H1 (cell line): ENCODE measurements around the gene SGCD. TPM values are rescaled to one million over a fixed set of nuclear protein-coding genes. Genes with fewer than 3 reads are reported as not detected.

Experiments
- CTCF ChIA-PET: fragments of 300-600 bp; sonication (Branson Sonifier 250); formaldehyde crosslinking; loops from one replicate; lab custom pipeline; 2021; ENCODE audit not compliant: partially characterized antibody; lab: Charles Lee
- POLR2A ChIA-PET: fragments of 300-600 bp; sonication (Branson Sonifier 250); formaldehyde crosslinking; loops from one replicate; lab custom pipeline; 2021; ENCODE audit warnings: inconsistent platforms; ENCODE audit not compliant: partially characterized antibody; lab: Charles Lee
- DNase-seq, 2 experiments: peaks; one replicate each; pipeline versions ENCODE4 v3.0.0 to v3.0.0-alpha.2; 2010 to 2022; ENCODE audit warnings: low spot score in 2 of 2, low read depth in 1 of 2, mixed read lengths in 1 of 2
- FAIRE-seq: peaks from 2 replicates; lab custom pipeline; 2011; peaks lifted over from hg19 to GRCh38; lab: Jason Lieb, UNC
- H2AFZ ChIP-seq: 2 replicates; pipeline ENCODE4 v1.8.1; 2012; ENCODE audit warnings: low read length, inconsistent platforms
- H2AK5ac ChIP-seq: 2 replicates; pipeline ENCODE4 v1.6.1; 2013; ENCODE audit warnings: low read depth, low read length
- H2BK120ac ChIP-seq: replicated peaks from 2 replicates; pipeline ENCODE3; 2013; ENCODE audit warnings: low read depth, low read length, inconsistent platforms
- H2BK12ac ChIP-seq: 2 replicates; pipeline ENCODE4 v1.6.1; 2013; ENCODE audit warnings: low read depth, low read length
- H2BK15ac ChIP-seq: 2 replicates; pipeline ENCODE4 v1.6.1; 2013; ENCODE audit warnings: low read length
- H2BK20ac ChIP-seq: 2 replicates; pipeline ENCODE4 v1.6.1; 2013; ENCODE audit warnings: low read length
- H2BK5ac ChIP-seq: 2 replicates; pipeline ENCODE4 v1.6.1; 2013; ENCODE audit warnings: low read depth, low read length
- H3K14ac ChIP-seq: 2 replicates; pipeline ENCODE4 v1.6.1; 2013; ENCODE audit warnings: inconsistent platforms; ENCODE audit not compliant: insufficient read length
- H3K18ac ChIP-seq: 2 replicates; pipeline ENCODE4 v1.6.1; 2013; ENCODE audit warnings: low read length; ENCODE audit errors: extremely low read depth
- H3K23ac ChIP-seq: 2 replicates; pipeline ENCODE4 v1.6.1; 2013; ENCODE audit warnings: inconsistent platforms; ENCODE audit not compliant: insufficient read length
- H3K23me2 ChIP-seq: 2 replicates; pipeline ENCODE4 v1.6.1; 2013; ENCODE audit warnings: low read depth, low read length
- H3K27ac ChIP-seq: 2 replicates; pipeline ENCODE4 v1.6.1; 2011; ENCODE audit warnings: low read depth, low read length, inconsistent platforms
- H3K27me3 ChIP-seq, 4 experiments: replicated peaks in 1 of 4; 1 replicate in 1 of 4; 2 replicates in 3 of 4; pipeline versions ENCODE4 v1.6.1 to v1.8.1; 2011 to 2013; ENCODE audit warnings: low read length in 3 of 4, mild to moderate bottlenecking in 3 of 4, inconsistent platforms in 2 of 4, mixed read lengths in 2 of 4, moderate library complexity in 1 of 4; ENCODE audit not compliant: control insufficient read depth in 3 of 4, insufficient read depth in 3 of 4; ENCODE audit errors: extremely low read depth in 1 of 4
- H3K36me3 ChIP-seq, 4 experiments: 2 replicates each; pipeline versions ENCODE4 v1.6.1 to v1.8.1; 2011 to 2013; ENCODE audit warnings: mild to moderate bottlenecking in 4 of 4, low read length in 3 of 4, moderate library complexity in 2 of 4, control low read depth in 1 of 4, inconsistent platforms in 1 of 4; ENCODE audit not compliant: insufficient read depth in 4 of 4, control insufficient read depth in 2 of 4
- H3K4ac ChIP-seq: replicated peaks from 2 replicates; pipeline ENCODE3; 2013; ENCODE audit warnings: low read length, low read depth, mixed read lengths, inconsistent platforms; ENCODE audit not compliant: insufficient read length
- H3K4me1 ChIP-seq, 4 experiments: replicated peaks in 1 of 4; 1 replicate in 1 of 4; 2 replicates in 3 of 4; pipeline versions ENCODE4 v1.6.1 to v1.8.1; 2011 to 2013; ENCODE audit warnings: low read length in 3 of 4, inconsistent platforms in 2 of 4, mixed read lengths in 1 of 4; ENCODE audit not compliant: insufficient read depth in 4 of 4, control insufficient read depth in 3 of 4
- H3K4me2 ChIP-seq, 2 experiments: 2 replicates each; pipeline versions ENCODE4 v1.6.1 to v1.8.1; 2011 to 2013; ENCODE audit warnings: low read depth in 2 of 2, low read length in 2 of 2, control low read depth in 1 of 2, inconsistent platforms in 1 of 2, mild to moderate bottlenecking in 1 of 2; ENCODE audit not compliant: insufficient read depth in 1 of 2
- H3K4me3 ChIP-seq, 4 experiments: fragments of 200-600, 300-600 bp in 1 of 4; sonication (generic), shearing (Covaris generic), sonication (Bioruptor Twin) in 1 of 4; 2 replicates each; pipeline versions ENCODE4 v1.5.1 to v1.8.1; 2011 to 2016; ENCODE audit warnings: low read length in 4 of 4, low read depth in 3 of 4, control low read depth in 2 of 4, inconsistent platforms in 2 of 4, mild to moderate bottlenecking in 2 of 4, mixed read lengths in 1 of 4, moderate library complexity in 1 of 4; ENCODE audit not compliant: insufficient read depth in 2 of 4; ENCODE audit errors: extremely low read depth in 1 of 4
- H3K56ac ChIP-seq: replicated peaks from 2 replicates; pipeline ENCODE3; 2013; ENCODE audit warnings: low read depth, mild to moderate bottlenecking, mixed read lengths, low read length, inconsistent platforms; ENCODE audit not compliant: insufficient read length
- H3K79me1 ChIP-seq: 2 replicates; pipeline ENCODE4 v1.6.1; 2013; ENCODE audit warnings: low read depth, low read length, control low read depth
- H3K79me2 ChIP-seq, 2 experiments: 2 replicates each; pipeline versions ENCODE4 v1.6.1 to v1.8.1; 2012 to 2013; ENCODE audit warnings: low read length in 2 of 2, mild to moderate bottlenecking in 2 of 2, inconsistent platforms in 1 of 2; ENCODE audit not compliant: insufficient read depth in 2 of 2, control insufficient read depth in 1 of 2
- H3K9ac ChIP-seq, 4 experiments: replicated peaks in 1 of 4; 1 replicate in 1 of 4; 2 replicates in 3 of 4; pipeline versions ENCODE4 v1.6.1 to v1.8.1; 2011 to 2013; ENCODE audit warnings: low read depth in 3 of 4, low read length in 3 of 4, control low read depth in 2 of 4, mild to moderate bottlenecking in 2 of 4, moderate library complexity in 2 of 4, inconsistent platforms in 1 of 4; ENCODE audit errors: extremely low read depth in 1 of 4
- H3K9me3 ChIP-seq, 2 experiments: 2 replicates each; pipeline versions ENCODE4 v1.6.1 to v1.8.1; 2012 to 2013; ENCODE audit warnings: mild to moderate bottlenecking in 2 of 2, moderate library complexity in 2 of 2, control low read depth in 1 of 2, inconsistent platforms in 1 of 2, low read depth in 1 of 2, low read length in 1 of 2, mixed read lengths in 1 of 2; ENCODE audit not compliant: insufficient read depth in 2 of 2
- H4K20me1 ChIP-seq, 2 experiments: replicated peaks in 1 of 2; 2 replicates each; pipeline versions ENCODE3 to v1.8.1; 2011 to 2013; ENCODE audit warnings: inconsistent platforms in 2 of 2, low read length in 2 of 2, mild to moderate bottlenecking in 1 of 2; ENCODE audit not compliant: insufficient read depth in 2 of 2, control insufficient read depth in 1 of 2
- H4K5ac ChIP-seq: 2 replicates; pipeline ENCODE4 v1.6.1; 2013; ENCODE audit warnings: low read length, low read depth, mixed read lengths, inconsistent platforms; ENCODE audit not compliant: insufficient read length
- H4K8ac ChIP-seq: 2 replicates; pipeline ENCODE4 v1.8.0; 2013; ENCODE audit warnings: mild to moderate bottlenecking, moderate library complexity, low read length, inconsistent platforms; ENCODE audit not compliant: insufficient read depth; ENCODE audit errors: extremely low read depth
- H4K91ac ChIP-seq: replicated peaks from 2 replicates; pipeline ENCODE3; 2013; ENCODE audit warnings: low read length, mixed read lengths, inconsistent platforms; ENCODE audit not compliant: insufficient read length
- BCL11A ChIP-seq, 2 experiments: IDR thresholded peaks; one replicate each; pipeline ENCODE4 v1.6.1; 2011; ENCODE audit warnings: low read depth in 2 of 2, low read length in 2 of 2, mild to moderate bottlenecking in 2 of 2
- EZH2 ChIP-seq: fragments of 200-600 bp; sonication (generic); IDR thresholded peaks from 2 replicates; pipeline ENCODE4 v1.7.1; 2012; ENCODE audit warnings: low read depth, mild to moderate bottlenecking, moderate library complexity, low read length, inconsistent platforms; ENCODE audit not compliant: severe bottlenecking
- GABPA ChIP-seq: IDR thresholded peaks from 2 replicates; pipeline ENCODE4 v1.6.1; 2011; ENCODE audit warnings: mild to moderate bottlenecking, low read length, moderate library complexity, borderline replicate concordance; ENCODE audit not compliant: insufficient read depth
- TAF7 ChIP-seq: optimal IDR thresholded peaks from 2 replicates; pipeline ENCODE3; 2011; ENCODE audit warnings: low read depth, mild to moderate bottlenecking, inconsistent platforms, low read length, moderate library complexity, borderline replicate concordance
- WGBS, 2 experiments: shearing (Covaris generic) in 1 of 2; methylation state at CpG; one replicate each; pipeline versions ENCODE4 v1.1.6 to v1.1.7; 2013 to 2015; ENCODE audit warnings: low lambda C conversion rate in 2 of 2, mixed read lengths in 2 of 2, inconsistent platforms in 1 of 2, low coverage in 1 of 2, missing lambda C conversion rate in 1 of 2; ENCODE audit not compliant: insufficient replicate concordance in 2 of 2, insufficient coverage in 1 of 2, insufficient read length in 1 of 2; ENCODE audit errors: extremely low coverage in 1 of 2, missing lambda C conversion rate in 1 of 2; 5-methylcytosine and 5-hydroxymethylcytosine counted together
- polyA plus RNA-seq, 7 experiments: library from polyadenylated mRNA; depleted of rRNA in 3 of 7; stranded (reverse) in 5 of 7; unstranded in 2 of 7; fragments of >200 nt in 5 of 7; fragments of 200-250 nt in 2 of 7; gene quantifications; 1 replicate in 5 of 7; 2 replicates in 1 of 7; 4 replicates in 1 of 7; pipeline versions ENCODE4 v1.2.1 to v1.2.3, GENCODE V29; 2011 to 2013; ENCODE audit warnings: missing spikeins in 2 of 7, mixed read lengths in 2 of 7
- total RNA-seq: library from RNA; stranded (reverse); fragmentation: NEBNext Ultra II Directional; extraction: Animal tissue kit (Norgen Biotek cat#: 25700); gene quantifications from 2 replicates; pipeline ENCODE4 v1.2.1, GENCODE V29; 2021

SGCD gene
- total and polyA plus RNA-seq, 2 of the 8 experiments (the other 6 are each of a cell fraction or from before 2014, with no cell fraction given), result 0.04 to 0.08 TPM

GRCh38 chr5:156741516-156741915, 414.6 kb downstream of the SGCD start:
- no peak for FAIRE-seq
- POLR2A ChIA-PET, result no interaction called here

More at GRCh38 chr5:156741516-156741915, 414.6 kb downstream of the SGCD start:
- no peak overlapping the region for H3K14ac ChIP-seq
- no peaks in the 10 kb centered on the region for H3K27me3 ChIP-seq
- H2AK5ac ChIP-seq, result no peak overlapping the region
- H3K27ac ChIP-seq, result no peak overlapping the region
- no peak overlapping the region for H3K4me3 ChIP-seq
- no peaks in the 10 kb centered on the region for H3K79me1 ChIP-seq
- no peak overlapping the region for H3K18ac ChIP-seq
- WGBS, 2 experiments, result 92% methylated on average over 5 of the region's 5 CpGs; no CpG with 5 or more reads in 1 of the 2 experiments
- H4K8ac ChIP-seq, result no peak overlapping the region
- H3K23me2 ChIP-seq, result no peaks in the 10 kb centered on the region
- no peak overlapping the region for H3K23ac ChIP-seq
- no peak overlapping the region for H2BK5ac ChIP-seq
- no peak overlapping the region for H2AFZ ChIP-seq
- H2BK15ac ChIP-seq, result no peak overlapping the region
- H2BK20ac ChIP-seq, result no peak overlapping the region
- H3K4me1 ChIP-seq, result no peaks in the 10 kb centered on the region; a peak in 1 of 7 replicates
- H2BK12ac ChIP-seq, result no peak overlapping the region
- H3K56ac ChIP-seq, result no peak overlapping the region
- H2BK120ac ChIP-seq, result no peak overlapping the region
- H4K5ac ChIP-seq, result no peak overlapping the region
- H3K4ac ChIP-seq, result no peak overlapping the region
- no peak overlapping the region for H3K4me2 ChIP-seq
- H3K9me3 ChIP-seq, result no peaks in the 10 kb centered on the region; a peak in 1 of 4 replicates
- DNase-seq, result no peak
- CTCF ChIA-PET, result interaction anchor here (1.4 kb wide), 1 partner anchor 56 kb away, joined by 5 read pairs; no protein-coding TSS in a partner anchor
- no peaks in the 10 kb centered on the region for H3K79me2 ChIP-seq
- H4K91ac ChIP-seq, result no peak overlapping the region
- no peak for TF ChIP-seq EZH2
- no peak for TF ChIP-seq BCL11A (IDR thresholded peaks at IDR 0.05; ENCODE audit: low read depth in 2 of 2, low read length in 2 of 2)
- no peak for TF ChIP-seq TAF7
- no peak for TF ChIP-seq GABPA
- no peaks in the 10 kb centered on the region for H4K20me1 ChIP-seq
- H3K36me3 ChIP-seq, result no peaks in the 10 kb centered on the region
- no peak overlapping the region for H3K9ac ChIP-seq
